GM18526 (cell line): ENCODE measurements around the gene DTX3.

Experiments
- POLR2A ChIP-seq: IDR thresholded peaks from 3 replicates; pipeline ENCODE4 v1.6.1; 2011; ENCODE audit not compliant: insufficient read length; ENCODE audit errors: extremely low read depth

DTX3 gene

DNA sequence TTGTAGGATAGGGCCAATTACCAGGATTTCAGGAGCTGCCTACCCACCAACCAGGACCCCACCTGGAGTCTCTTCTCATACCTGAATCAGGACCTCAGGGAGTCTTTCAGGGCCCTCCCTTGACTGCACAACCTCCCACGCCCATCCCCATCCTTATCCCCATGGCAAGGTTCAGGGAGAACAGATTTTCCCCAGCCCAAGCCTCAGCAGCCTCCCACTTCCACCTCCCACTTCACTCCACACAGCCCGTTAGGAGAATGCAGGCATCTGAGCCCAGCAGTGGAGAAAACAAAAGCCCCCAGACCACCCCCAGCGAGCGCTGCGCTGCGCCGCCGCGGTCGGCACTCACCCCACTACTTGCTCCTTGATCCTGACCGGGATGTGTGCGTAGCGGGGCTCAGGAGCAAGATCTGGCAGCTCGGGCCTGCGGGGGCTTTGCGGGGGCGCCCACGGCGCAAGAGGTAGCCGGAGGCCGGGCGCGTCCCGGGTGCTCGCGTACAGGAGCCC is 27.0 kb downstream of the DTX3 start:
- no peak for TF ChIP-seq POLR2A

DNA sequence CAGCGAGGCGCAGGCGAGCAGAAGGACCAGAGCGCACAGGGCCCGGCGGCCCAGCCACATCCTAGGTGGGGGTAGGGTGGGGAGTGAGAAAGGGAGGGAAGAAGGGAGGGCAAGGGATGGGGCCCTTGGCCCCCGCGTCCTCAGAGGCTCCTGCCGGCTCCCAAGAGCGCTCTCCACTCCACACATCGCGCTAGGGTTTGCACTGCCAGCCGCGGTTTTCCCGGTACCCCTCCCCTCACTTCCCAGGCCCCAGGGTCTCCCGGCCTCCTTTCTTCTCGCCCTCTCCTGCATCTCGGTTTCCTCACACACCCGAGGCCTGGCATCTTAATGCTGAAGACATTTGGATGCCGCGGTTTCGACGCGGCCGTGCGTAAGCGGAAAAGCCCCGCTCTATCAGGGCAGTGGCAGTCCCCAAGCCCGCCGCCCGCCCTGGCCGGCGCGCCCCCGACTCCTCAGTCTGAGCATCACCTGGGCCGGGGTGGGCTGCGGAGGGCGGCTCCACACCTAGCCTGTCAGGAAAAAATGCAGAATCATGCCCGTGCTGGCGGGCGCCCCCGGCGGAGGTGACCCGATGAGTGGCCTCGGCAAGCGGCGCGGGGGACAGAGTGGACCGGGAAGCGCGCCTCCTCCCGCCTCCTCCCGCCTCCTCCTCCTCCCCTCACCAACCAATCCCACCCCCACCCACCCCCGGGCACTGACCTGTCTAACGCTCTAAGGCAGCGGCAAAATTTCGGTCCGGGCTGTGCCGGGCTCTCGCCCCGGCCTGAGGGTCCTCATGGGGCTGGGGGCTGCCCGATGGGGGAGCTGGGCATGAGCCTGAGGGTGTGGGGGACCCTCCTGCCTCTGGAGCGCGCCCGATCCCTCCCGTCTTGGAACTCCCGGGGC is 27.7 kb downstream of the DTX3 start:
- no peak for TF ChIP-seq POLR2A

DNA sequence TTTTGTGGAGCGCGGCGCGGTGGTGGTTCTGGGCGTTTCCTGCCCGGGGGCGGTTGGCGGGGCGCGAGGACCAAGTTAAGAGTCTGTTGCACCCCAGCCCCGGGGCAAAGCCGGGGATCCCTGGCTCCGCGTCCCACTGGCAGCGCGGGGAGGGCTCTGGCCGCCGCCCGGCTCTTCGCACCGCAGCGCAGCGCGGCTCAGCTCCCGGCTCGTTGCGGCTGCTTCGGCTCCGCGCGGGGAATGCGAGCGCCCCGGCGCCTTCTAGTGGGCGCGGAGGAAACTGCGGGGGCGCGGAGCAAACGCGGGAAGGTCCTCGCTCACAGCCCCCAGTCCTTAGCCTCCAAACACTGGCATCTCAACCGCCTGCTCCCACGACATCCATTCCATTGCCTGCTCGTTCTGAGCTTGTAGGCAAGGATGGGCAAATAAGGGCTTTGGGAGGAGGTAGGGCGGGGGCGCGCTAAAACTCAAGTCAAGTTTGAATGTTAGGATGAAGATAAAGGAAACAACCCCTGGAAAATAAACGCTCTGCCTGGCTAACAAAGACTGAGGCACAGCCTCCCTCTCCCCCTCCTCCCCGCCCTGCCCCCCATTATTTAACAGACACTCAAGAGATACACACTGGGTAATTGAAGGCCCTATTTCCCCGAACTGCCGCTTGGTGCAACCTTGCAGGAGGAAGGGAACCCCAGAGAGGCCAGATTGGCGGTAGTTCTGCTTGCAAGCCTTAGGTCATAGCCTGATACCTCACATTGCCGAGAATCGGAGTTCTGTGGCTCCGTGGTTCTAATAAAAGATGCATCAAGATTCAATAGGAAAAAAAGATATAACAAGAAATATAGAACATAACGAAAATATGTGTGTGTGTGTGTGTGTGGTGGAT is 28.6 kb downstream of the DTX3 start, which contains the start of gene B4GALNT1:
TSS of gene B4GALNT1 (minus strand) at position 244 of the 883 bp plus-strand sequence. CDS start 1,069 bp downstream, outside the sequence.
- TF ChIP-seq POLR2A = no peak

DNA sequence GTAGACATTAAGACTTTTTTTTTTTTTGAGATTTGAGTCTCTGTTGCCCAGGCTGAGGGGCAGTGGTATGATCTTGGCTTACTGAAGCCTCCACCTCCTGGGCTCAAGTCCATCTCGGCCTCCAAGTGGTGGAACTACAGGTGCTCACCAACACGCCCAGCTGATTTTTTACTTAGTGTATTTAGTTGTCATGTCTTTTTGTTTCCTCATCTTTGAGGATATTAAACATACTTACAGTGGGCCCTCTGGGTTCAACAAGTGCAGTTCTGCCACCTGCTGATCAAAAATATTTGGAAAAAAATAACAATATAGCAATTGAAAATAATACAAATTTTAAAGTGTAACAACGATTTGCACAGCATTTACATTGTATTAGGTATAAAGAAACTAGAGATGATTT is 32.7 kb downstream of the DTX3 start:
- no peak for TF ChIP-seq POLR2A

DNA sequence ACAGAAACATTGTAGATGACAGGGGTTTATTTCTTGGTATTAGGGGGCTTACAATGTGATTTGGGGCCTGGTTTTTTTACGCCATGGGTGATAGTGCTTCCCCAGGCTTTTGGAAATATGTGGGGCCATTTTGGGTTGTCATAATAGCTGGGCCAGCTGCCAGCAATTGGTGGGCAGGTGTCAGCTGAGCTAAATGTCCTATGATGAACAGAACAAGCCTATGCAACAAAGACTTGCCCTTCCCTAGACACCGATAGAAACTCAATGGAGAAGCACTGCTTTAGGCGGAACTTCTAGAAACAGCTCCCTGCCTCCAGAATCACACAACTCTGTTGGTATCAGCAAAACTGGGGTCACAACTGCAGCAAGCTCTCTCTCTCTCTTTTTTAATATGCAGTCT is 33.5 kb downstream of the DTX3 start:
- no peak for TF ChIP-seq POLR2A

DNA sequence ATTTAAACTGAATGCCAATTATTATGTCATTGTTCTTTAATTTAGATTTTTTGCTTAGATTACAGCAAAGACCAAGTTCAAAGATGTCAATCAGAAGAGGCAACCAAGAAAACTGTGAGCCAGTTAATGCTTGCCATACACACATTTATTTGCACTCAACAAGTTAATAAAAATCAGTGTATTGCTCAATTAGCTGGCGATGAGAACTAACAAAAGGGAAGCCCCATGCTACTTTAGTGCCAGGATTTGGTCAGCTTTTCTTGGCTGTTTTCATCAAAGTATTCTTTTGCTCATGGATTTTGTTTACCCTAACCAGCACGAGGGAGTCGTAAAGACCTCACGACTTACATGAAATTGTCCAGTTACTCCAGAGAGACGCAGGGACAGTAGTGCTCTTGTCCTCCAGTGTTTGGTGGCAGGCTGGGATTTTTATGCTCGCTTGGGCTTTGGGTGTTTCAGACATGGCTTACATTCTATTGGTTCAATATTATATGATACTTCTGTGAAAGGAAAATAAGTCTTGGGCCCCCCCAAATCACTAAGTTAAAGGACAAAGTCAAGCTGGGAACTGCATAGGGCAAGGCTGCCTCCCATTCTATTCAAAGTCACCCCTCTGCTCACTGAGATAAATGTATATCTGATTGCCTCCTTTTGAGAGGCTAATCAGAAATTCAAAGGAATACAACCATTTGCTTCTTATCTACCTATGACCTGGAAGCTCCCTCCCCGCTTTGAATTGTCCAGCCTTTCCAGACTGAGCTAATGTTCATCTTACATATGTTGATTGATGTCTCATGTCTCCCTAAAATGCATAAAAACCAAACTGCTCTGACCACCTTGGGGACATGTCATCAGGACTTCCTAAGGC is 35.8 kb downstream of the DTX3 start:
- TF ChIP-seq POLR2A = no peak

DNA sequence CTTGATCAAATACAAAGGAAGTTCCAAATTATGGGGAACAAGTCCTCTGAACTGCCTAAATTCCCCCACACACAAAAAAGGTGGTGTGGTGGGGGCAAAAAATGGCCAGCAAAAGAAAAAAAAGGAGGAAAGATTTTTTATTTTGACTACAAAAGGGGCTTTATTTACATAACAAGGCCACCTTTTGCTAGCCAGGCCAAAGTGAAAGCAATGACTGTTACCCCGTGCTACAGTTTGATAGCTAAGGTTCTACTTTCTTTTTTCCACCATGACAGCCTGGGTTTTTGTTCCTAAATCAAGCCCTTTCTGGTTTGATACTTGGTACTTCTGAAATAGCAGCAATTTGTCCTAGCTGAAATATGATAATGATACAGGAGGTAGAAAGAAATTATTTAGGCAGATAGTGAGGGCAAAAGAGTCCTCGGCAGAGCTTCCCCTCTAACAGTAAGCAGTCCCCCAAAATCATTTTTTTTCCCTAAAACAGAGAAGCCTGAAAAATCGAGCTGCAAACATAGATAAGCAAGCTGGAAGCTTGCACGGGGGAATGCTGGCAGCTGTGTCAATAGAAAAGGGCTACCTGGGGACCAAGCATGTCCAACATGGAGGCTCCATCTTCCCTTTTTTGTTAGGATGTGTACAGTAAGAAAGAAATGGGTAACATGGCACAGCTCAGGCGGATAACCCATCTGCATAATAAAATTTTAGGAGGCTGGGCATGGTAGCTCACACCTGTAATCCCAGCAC is 37.2 kb downstream of the DTX3 start:
- TF ChIP-seq POLR2A = no peak

DNA sequence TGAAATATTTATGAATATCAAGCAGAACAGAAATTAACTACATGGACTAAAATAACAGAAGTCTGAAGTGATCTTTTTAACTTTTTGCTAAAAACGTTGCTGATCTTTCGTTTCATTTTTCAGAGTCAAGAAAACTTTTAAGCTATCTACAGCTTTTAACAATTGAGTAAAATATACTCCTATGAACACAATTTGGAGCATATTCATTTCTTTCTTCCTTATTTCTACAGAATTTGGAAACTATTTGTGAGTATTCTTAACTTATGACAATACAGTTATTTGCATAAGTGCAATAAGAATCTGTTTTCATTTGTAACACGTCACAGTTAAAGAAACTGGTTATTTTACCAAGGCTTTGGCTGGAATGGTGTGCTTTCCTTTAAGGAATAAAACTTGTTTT is 49.4 kb downstream of the DTX3 start:
- no peak for TF ChIP-seq POLR2A

DNA sequence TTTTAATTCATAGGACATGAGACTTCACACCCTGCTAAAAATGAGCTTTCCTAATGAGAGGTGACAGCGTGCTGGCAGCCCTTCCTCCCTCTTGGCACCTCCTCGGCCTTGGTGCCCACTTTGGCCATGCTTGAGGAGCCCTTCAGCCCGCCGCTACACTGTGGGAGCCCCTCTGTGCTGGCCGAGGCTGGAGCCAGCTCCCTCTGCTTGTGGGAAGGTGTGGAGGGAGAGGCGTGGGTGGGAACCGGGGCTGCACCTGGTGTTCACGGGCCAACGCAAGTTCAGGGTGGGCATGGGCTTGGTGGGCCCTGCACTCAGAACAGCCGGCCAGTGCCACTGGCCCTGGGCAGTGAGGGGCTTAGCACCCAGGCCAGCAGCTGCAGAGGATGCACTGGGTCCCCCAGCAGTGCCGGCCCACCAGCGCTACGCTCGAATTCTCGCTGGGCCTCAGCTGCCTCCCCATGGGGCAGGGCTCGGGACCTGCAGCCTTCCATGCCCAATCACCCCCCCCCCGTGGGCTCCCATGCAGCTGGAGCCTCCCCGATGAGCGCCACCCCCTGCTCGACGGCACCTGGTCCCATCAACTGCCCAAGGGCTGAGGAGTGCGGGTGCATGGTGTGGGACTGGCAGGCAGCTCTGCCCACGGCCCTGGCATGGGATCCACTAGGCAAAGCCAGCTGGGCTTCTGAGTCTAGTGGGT is 51.1 kb downstream of the DTX3 start:
- TF ChIP-seq POLR2A = no peak

DNA sequence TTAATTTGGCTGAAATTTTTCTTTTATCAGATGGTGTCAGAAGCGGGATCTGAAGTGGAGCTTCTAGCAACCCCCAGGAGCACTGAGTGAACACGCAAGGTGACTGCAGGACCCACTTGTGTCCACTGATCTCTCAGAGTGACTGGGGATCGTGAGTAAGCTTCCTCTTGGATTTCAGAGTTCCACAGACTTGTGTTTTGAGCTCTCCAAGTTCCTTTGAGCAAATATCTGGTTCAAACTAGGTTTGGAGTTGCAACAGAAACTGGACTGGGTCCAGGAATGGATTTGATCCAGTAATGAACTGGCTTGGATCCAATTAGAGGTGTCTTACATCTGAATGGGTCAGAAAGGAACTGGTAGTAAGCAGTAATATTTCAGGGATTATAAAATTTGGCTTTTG is 53.1 kb downstream of the DTX3 start:
- no peak for TF ChIP-seq POLR2A

DNA sequence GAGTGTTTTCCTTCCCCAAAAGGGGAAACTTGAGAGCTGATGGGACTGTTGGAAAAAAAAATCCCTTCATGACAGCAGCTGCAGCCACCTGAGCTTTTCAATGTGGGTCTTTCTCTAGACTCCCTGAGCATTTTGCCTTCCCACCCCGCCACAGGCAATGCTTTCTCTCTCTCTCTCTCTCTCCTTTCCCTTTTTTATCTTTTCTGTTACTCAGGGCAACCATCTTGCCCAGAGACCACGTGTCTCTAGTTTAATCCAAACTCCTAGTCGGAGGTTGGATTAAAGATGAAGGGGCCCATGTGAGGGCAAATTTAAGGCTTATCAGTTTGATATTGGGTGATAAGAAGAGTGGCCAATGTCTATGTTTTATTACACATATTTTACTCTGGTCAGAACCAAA is 54.3 kb downstream of the DTX3 start:
- TF ChIP-seq POLR2A = no peak
